Uterus (tissue), 4 donors: ENCODE data around the gene AACS. TPM values are rescaled to one million over a fixed set of nuclear protein-coding genes. Genes with fewer than 3 reads are reported as not detected.

Experiments
- DNase-seq, 2 donors: peaks; one replicate each; pipeline ENCODE4 v3.0.0-alpha.2; 2019 to 2020
- H3K27ac ChIP-seq, 2 donors: fragments of 200-600 bp; sonication (generic); 1 replicate in 1 of 2; 2 replicates in 1 of 2; pipeline ENCODE4 v1.5.1; 2016 to 2018
- H3K27me3 ChIP-seq, 2 donors: fragments of 200-600 bp; sonication (generic); one replicate each; pipeline ENCODE4 v1.5.1; 2018 to 2019; ENCODE audit warnings: control low read depth in 1 of 2
- H3K36me3 ChIP-seq, 2 donors: fragments of 200-600 bp; sonication (generic); one replicate each; pipeline ENCODE4 v1.5.1; 2019; ENCODE audit warnings: control low read depth in 1 of 2
- H3K4me1 ChIP-seq, 2 donors: fragments of 200-600 bp; sonication (generic); one replicate each; pipeline ENCODE4 v1.5.1; 2018 to 2019; ENCODE audit warnings: control low read depth in 1 of 2
- H3K4me3 ChIP-seq, 2 donors: fragments of 200-600 bp; sonication (generic); 1 replicate in 1 of 2; 2 replicates in 1 of 2; pipeline ENCODE4 v1.5.1; 2018 to 2019; ENCODE audit warnings: mild to moderate bottlenecking in 1 of 2
- H3K9me3 ChIP-seq, 2 donors: fragments of 200-600 bp; sonication (generic); one replicate each; pipeline ENCODE4 v1.5.1; 2019; ENCODE audit warnings: control low read depth in 1 of 2
- CTCF ChIP-seq, 4 experiments: fragments of 200-600 bp in 2 of 4; fragments of 450-650 bp in 2 of 4; sonication (generic) in 2 of 4; IDR thresholded peaks; one replicate each; pipeline ENCODE4 v1.5.1; 2016 to 2019; ENCODE audit warnings: antibody characterized with exemption in 4 of 4, mild to moderate bottlenecking in 2 of 4, moderate library complexity in 1 of 4
- POLR2A ChIP-seq, 2 donors: fragments of 450-650 bp; IDR thresholded peaks; one replicate each; pipeline ENCODE4 v1.6.1; 2016; ENCODE audit warnings: antibody characterized with exemption in 2 of 2, mild to moderate bottlenecking in 1 of 2, moderate library complexity in 1 of 2
- intact Hi-C: fragments of 100-400 bp; cut with DNase I; formaldehyde crosslinking; loops from one replicate; pipeline ENCODE4 v1.15.1; 2023; ENCODE audit warnings: low total_unique reads
- total RNA-seq, 4 donors: library from RNA; depleted of rRNA in 3 of 4; stranded (reverse); fragments of >200 nt in 3 of 4; gene quantifications; one replicate each; pipeline versions ENCODE4 v1.1.0 to v1.2.4, GENCODE V29; 2014 to 2023
- donor health status: DM: yes; HTN: yes; CAD: no.

AACS gene
- total RNA-seq, 4 donors from 2014 or later = 7.6 to 22.3 (median 20.0) TPM

- H3K4me3 ChIP-seq = no peak overlapping the region
- no peak overlapping the region for H3K27ac ChIP-seq
- no peaks in the 10 kb centered on the region for H3K36me3 ChIP-seq
- DNase-seq = no peak
- TF ChIP-seq POLR2A (IDR thresholded peaks at IDR 0.05) = no peak
- no peak for TF ChIP-seq CTCF (IDR thresholded peaks at IDR 0.05)
- no peaks in the 10 kb centered on the region for H3K4me1 ChIP-seq
- no peaks in the 10 kb centered on the region for H3K27me3 ChIP-seq
- no peaks in the 10 kb centered on the region for H3K9me3 ChIP-seq
- intact Hi-C loops = no loop called here
These were observed 110.3 kb downstream of the AACS start for GRCh38 chr12:125175576-125175975.

- H3K36me3 ChIP-seq = no peaks in the 10 kb centered on the region
- intact Hi-C loops = no loop called here
- H3K9me3 ChIP-seq = no peaks in the 10 kb centered on the region
- DNase-seq = no peak
- H3K27ac ChIP-seq = no peak overlapping the region
- no peak overlapping the region for H3K4me3 ChIP-seq
- no peak for TF ChIP-seq CTCF (IDR thresholded peaks at IDR 0.05)
- no peak for TF ChIP-seq POLR2A (IDR thresholded peaks at IDR 0.05)
- H3K4me1 ChIP-seq = no peaks in the 10 kb centered on the region
- no peaks in the 10 kb centered on the region for H3K27me3 ChIP-seq
These were observed 113.0 kb downstream of the AACS start for GRCh38 chr12:125178222-125178621.

GRCh38 chr12:125180144-125180543 is 114.9 kb downstream of the AACS start:
- H3K27me3 ChIP-seq = no peaks in the 10 kb centered on the region

GRCh38 chr12:125181107-125181506 is 115.9 kb downstream of the AACS start:
- Histone ChIP-seq H3K4me1 (peaks cover 0 to 6% of the 10 kb centered on the region in 2 donors), H3K27me3 (no peaks in the 10 kb centered on the region), H3K9me3 (no peaks in the 10 kb centered on the region), H3K4me3 (no peak overlapping the region), H3K27ac (no peak overlapping the region), H3K36me3 (no peaks in the 10 kb centered on the region)
- DNase-seq = no peak
- intact Hi-C loops = no loop called here
- TF ChIP-seq POLR2A (IDR thresholded peaks at IDR 0.05) (no peak), CTCF (IDR thresholded peaks at IDR 0.05) (no peak)

More at GRCh38 chr12:125180144-125180543, 114.9 kb downstream of the AACS start:
- Histone ChIP-seq H3K27ac (no peak overlapping the region), H3K4me3 (no peak overlapping the region), H3K36me3 (no peaks in the 10 kb centered on the region), H3K9me3 (no peaks in the 10 kb centered on the region), H3K4me1 (no peaks in the 10 kb centered on the region)
- DNase-seq = no peak
- TF ChIP-seq CTCF (IDR thresholded peaks at IDR 0.05) (no peak), POLR2A (IDR thresholded peaks at IDR 0.05) (no peak)
- intact Hi-C loops = no loop called here

GRCh38 chr12:125183187-125184067 is 118.2 kb downstream of the AACS start:
- Histone ChIP-seq H3K9me3 (no peaks in the 10 kb centered on the region), H3K4me3 (no peak overlapping the region), H3K36me3 (no peaks in the 10 kb centered on the region), H3K27me3 (peaks cover 0 to 7% of the 10 kb centered on the region in 2 donors), H3K27ac (no peak overlapping the region), H3K4me1 (peaks cover 0 to 13% of the 10 kb centered on the region in 2 donors)
- DNase-seq = peak; percentile 38 to 68
- TF ChIP-seq POLR2A (IDR thresholded peaks at IDR 0.05) (no peak), CTCF (IDR thresholded peaks at IDR 0.05) (peak; percentile 93 to 97 (median 95))
- intact Hi-C loops = no loop called here
